SK-N-SH (cell line): ENCODE results near the gene PAPSS2. TPM values are rescaled to one million over a fixed set of nuclear protein-coding genes. Genes with fewer than 3 reads are reported as not detected.
"Not testable (repeated sequence)": the region's sequence is repeated elsewhere in the genome, so short reads cannot be mapped to it uniquely, and the experiment has no call there.

Experiments used
- CTCF ChIA-PET: fragments of 300-600, 350-600 bp; formaldehyde crosslinking; extraction: SDS; loops from one replicate; lab custom pipeline; 2021; lab: Yijun Ruan, JAX
- POLR2A ChIA-PET: fragments of 350-600 bp; sonication (Branson Sonifier 250); formaldehyde crosslinking; extraction: SDS; loops from one replicate; lab custom pipeline; 2020; ENCODE audit warnings: antibody characterized with exemption, inconsistent platforms; lab: Yijun Ruan, JAX
- DNase-seq: peaks from one replicate; pipeline ENCODE4 v3.0.0; 2012
- H2AFZ ChIP-seq: fragments of 200-600 bp; sonication (generic); 2 replicates; pipeline ENCODE4 v1.8.1; 2016; ENCODE audit warnings: antibody characterized with exemption, mild to moderate bottlenecking, low read depth
- H3F3A ChIP-seq: fragments of 200-600 bp; sonication (generic); replicated peaks from 2 replicates; pipeline ENCODE3; 2016; ENCODE audit warnings: antibody characterized with exemption, mild to moderate bottlenecking; ENCODE audit not compliant: insufficient read depth
- H3K27ac ChIP-seq, 2 experiments: fragments of 200-500 bp in 1 of 2; fragments of 200-600 bp in 1 of 2; sonication (Bioruptor generic) in 1 of 2; sonication (generic), shearing (Covaris generic) in 1 of 2; 2 replicates each; pipeline versions ENCODE4 v1.5.1 to v1.6.1; 2014 to 2016; ENCODE audit warnings: low read depth in 2 of 2, inconsistent platforms in 1 of 2, low read length in 1 of 2, mild to moderate bottlenecking in 1 of 2, mixed read lengths in 1 of 2
- H3K27me3 ChIP-seq: fragments of 200-600 bp; sonication (generic), shearing (Covaris generic); 2 replicates; pipeline ENCODE4 v1.6.1; 2016; ENCODE audit warnings: mixed run types; ENCODE audit not compliant: insufficient read depth
- H3K36me3 ChIP-seq, 2 experiments: fragments of 200-500 bp in 1 of 2; fragments of 200-600 bp in 1 of 2; sonication (Bioruptor generic) in 1 of 2; sonication (generic) in 1 of 2; replicated peaks in 1 of 2; 2 replicates each; pipeline versions ENCODE3 to v1.5.1; 2014 to 2016; ENCODE audit warnings: low read length in 1 of 2, mild to moderate bottlenecking in 1 of 2; ENCODE audit not compliant: insufficient read depth in 2 of 2, control insufficient read depth in 1 of 2
- H3K4me1 ChIP-seq, 2 experiments: fragments of 200-500 bp in 1 of 2; fragments of 200-600 bp in 1 of 2; sonication (Bioruptor generic) in 1 of 2; sonication (generic), shearing (Covaris generic) in 1 of 2; 2 replicates each; pipeline versions ENCODE4 v1.5.1 to v1.6.1; 2014 to 2016; ENCODE audit warnings: low read depth in 1 of 2, low read length in 1 of 2, mixed run types in 1 of 2; ENCODE audit not compliant: insufficient read depth in 2 of 2, control insufficient read depth in 1 of 2
- H3K4me2 ChIP-seq: fragments of 200-600 bp; sonication (generic), shearing (Covaris generic); 2 replicates; pipeline ENCODE4 v1.6.1; 2017; ENCODE audit warnings: mixed run types
- H3K4me3 ChIP-seq, 2 experiments: fragments of 200-500 bp in 1 of 2; fragments of 200-600 bp in 1 of 2; sonication (Bioruptor generic) in 1 of 2; sonication (generic), shearing (Covaris generic) in 1 of 2; 2 replicates each; pipeline versions ENCODE4 v1.5.1 to v1.8.1; 2014 to 2016; ENCODE audit warnings: low read depth in 2 of 2, inconsistent platforms in 1 of 2, low read length in 1 of 2, mild to moderate bottlenecking in 1 of 2, mixed read lengths in 1 of 2, moderate library complexity in 1 of 2
- H3K79me2 ChIP-seq: fragments of 200-600 bp; sonication (generic); 2 replicates; pipeline ENCODE4 v1.8.1; 2017; ENCODE audit warnings: mild to moderate bottlenecking; ENCODE audit not compliant: insufficient read depth
- H3K9ac ChIP-seq: fragments of 200-600 bp; sonication (generic); 2 replicates; pipeline ENCODE4 v1.6.1; 2017; ENCODE audit warnings: mixed run types
- H3K9me2 ChIP-seq: fragments of 200-600 bp; sonication (generic); 2 replicates; pipeline ENCODE4 v1.6.1; 2017; ENCODE audit warnings: mixed run types
- H3K9me3 ChIP-seq: fragments of 200-600 bp; sonication (generic); 2 replicates; pipeline ENCODE4 v1.6.1; 2017; ENCODE audit warnings: mixed run types, mild to moderate bottlenecking, moderate library complexity
- H4K20me1 ChIP-seq: fragments of 200-600 bp; sonication (generic); 2 replicates; pipeline ENCODE4 v1.6.1; 2017; ENCODE audit warnings: mild to moderate bottlenecking, mixed run types; ENCODE audit not compliant: insufficient read depth
- ELF1 ChIP-seq: IDR thresholded peaks from 2 replicates; pipeline ENCODE4 v1.4.0; 2012
- EP300 ChIP-seq, 2 experiments: IDR thresholded peaks; 2 replicates each; pipeline versions ENCODE4 v1.4.0 to v1.6.1; 2012; ENCODE audit warnings: borderline replicate concordance in 1 of 2, low read depth in 1 of 2, low read length in 1 of 2
- EZH2phosphoT487 ChIP-seq: fragments of 200-600 bp; sonication (generic); IDR thresholded peaks from 2 replicates; pipeline ENCODE4 v1.6.1; 2017; ENCODE audit warnings: low read depth, mixed run types, mild to moderate bottlenecking, antibody characterized with exemption, moderate library complexity, borderline replicate concordance
- FOXM1 ChIP-seq: IDR thresholded peaks from 2 replicates; pipeline ENCODE4 v1.4.0; 2012; ENCODE audit warnings: low read depth, mild to moderate bottlenecking
- GABPA ChIP-seq: IDR thresholded peaks from 2 replicates; pipeline ENCODE4 v1.4.0; 2012; ENCODE audit warnings: low read depth, mild to moderate bottlenecking
- GATA2 ChIP-seq: sonication (generic); formaldehyde crosslinking; IDR thresholded peaks from 2 replicates; pipeline ENCODE4 v1.5.0; 2020; ENCODE audit warnings: mild to moderate bottlenecking, missing genetic modification reagents
- JUND ChIP-seq: IDR thresholded peaks from 2 replicates; pipeline ENCODE4 v1.4.0; 2012
- NFIC ChIP-seq: IDR thresholded peaks from 2 replicates; pipeline ENCODE4 v1.4.0; 2012; ENCODE audit warnings: borderline replicate concordance
- RXRA ChIP-seq: IDR thresholded peaks from 2 replicates; pipeline ENCODE4 v1.4.0; 2012; ENCODE audit warnings: low read depth, mild to moderate bottlenecking, borderline replicate concordance
- SIN3A ChIP-seq: IDR thresholded peaks from 2 replicates; pipeline ENCODE4 v1.6.1; 2012; ENCODE audit warnings: low read depth, mild to moderate bottlenecking, low read length, moderate library complexity, borderline replicate concordance
- TAF1 ChIP-seq: IDR thresholded peaks from 2 replicates; pipeline ENCODE4 v1.6.1; 2012; ENCODE audit warnings: low read depth, mild to moderate bottlenecking, low read length, moderate library complexity, borderline replicate concordance
- USF2 ChIP-seq: fragments of 150-350 bp; IDR thresholded peaks from 2 replicates; pipeline ENCODE4 v1.6.1; 2017; ENCODE audit warnings: antibody characterized with exemption, low read length, low read depth, borderline replicate concordance
- WGBS: methylation state at CpG from one replicate; pipeline ENCODE4 v1.1.6; 2017; ENCODE audit warnings: low lambda C conversion rate; 5-methylcytosine and 5-hydroxymethylcytosine counted together
- polyA plus RNA-seq, 3 experiments: library from polyadenylated mRNA; depleted of rRNA; stranded (reverse); fragments of >200 nt; gene quantifications; 2 replicates each; pipeline ENCODE4 v1.2.3, GENCODE V29; 2012
- TF ChIP-seq, protein P1 (sequence below): fragments of 150-350 bp; IDR thresholded peaks from 2 replicates; pipeline ENCODE4 v1.6.1; 2016; ENCODE audit warnings: mild to moderate bottlenecking, low read depth, low read length
- TF ChIP-seq, protein P2 (sequence below): IDR thresholded peaks from 2 replicates; pipeline ENCODE4 v1.4.0; 2012; ENCODE audit warnings: low read depth, borderline replicate concordance
- TF ChIP-seq, protein P3 (sequence below): IDR thresholded peaks from 2 replicates; pipeline ENCODE4 v1.4.0; 2012; ENCODE audit warnings: low read depth, borderline replicate concordance
- TF ChIP-seq, protein P4 (sequence below): IDR thresholded peaks from 2 replicates; pipeline ENCODE4 v1.4.0; 2012; ENCODE audit warnings: low read depth

The PAPSS2 gene
- polyA plus RNA-seq, 1 of the 3 experiments (the other 2 are of a cell fraction) = 50.0 TPM

- TF ChIP-seq EZH2phosphoT487 = no peak
- TF ChIP-seq GABPA = no peak
- no peak for TF ChIP-seq JUND
- TF ChIP-seq NFIC = no peak
- no peak for TF ChIP-seq EP300 (IDR thresholded peaks at IDR 0.05; ENCODE audit: borderline replicate concordance in 1 of 2, low read depth in 1 of 2, low read length in 1 of 2)
These were observed 80.0 kb downstream of the PAPSS2 start (continued) for GRCh38 chr10:87739703-87740102.

- Histone ChIP-seq H3K27me3 (no peaks in the 10 kb centered on the region), H2AFZ (no peak overlapping the region), H3K4me2 (no peak overlapping the region), H3K4me3 (no peak overlapping the region), H4K20me1 (no peaks in the 10 kb centered on the region), H3K4me1 (no peaks in the 10 kb centered on the region), H3K36me3 (peaks cover under 1 to 33% of the 10 kb centered on the region in 2 experiments), H3K9me3 (no peaks in the 10 kb centered on the region), H3F3A (no peaks in the 10 kb centered on the region), H3K9ac (no peak overlapping the region), H3K79me2 (no peaks in the 10 kb centered on the region), H3K9me2 (no peaks in the 10 kb centered on the region), H3K27ac (no peak overlapping the region)
- TF ChIP-seq, protein P1, sequence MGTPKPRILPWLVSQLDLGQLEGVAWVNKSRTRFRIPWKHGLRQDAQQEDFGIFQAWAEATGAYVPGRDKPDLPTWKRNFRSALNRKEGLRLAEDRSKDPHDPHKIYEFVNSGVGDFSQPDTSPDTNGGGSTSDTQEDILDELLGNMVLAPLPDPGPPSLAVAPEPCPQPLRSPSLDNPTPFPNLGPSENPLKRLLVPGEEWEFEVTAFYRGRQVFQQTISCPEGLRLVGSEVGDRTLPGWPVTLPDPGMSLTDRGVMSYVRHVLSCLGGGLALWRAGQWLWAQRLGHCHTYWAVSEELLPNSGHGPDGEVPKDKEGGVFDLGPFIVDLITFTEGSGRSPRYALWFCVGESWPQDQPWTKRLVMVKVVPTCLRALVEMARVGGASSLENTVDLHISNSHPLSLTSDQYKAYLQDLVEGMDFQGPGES = no peak
- TF ChIP-seq USF2 (no peak), RXRA (no peak), SIN3A (no peak), FOXM1 (no peak), GATA2 (CRISPR knock-in tag) (no peak), ELF1 (no peak), EZH2phosphoT487 (no peak), TAF1 (no peak)
- TF ChIP-seq, protein P2, sequence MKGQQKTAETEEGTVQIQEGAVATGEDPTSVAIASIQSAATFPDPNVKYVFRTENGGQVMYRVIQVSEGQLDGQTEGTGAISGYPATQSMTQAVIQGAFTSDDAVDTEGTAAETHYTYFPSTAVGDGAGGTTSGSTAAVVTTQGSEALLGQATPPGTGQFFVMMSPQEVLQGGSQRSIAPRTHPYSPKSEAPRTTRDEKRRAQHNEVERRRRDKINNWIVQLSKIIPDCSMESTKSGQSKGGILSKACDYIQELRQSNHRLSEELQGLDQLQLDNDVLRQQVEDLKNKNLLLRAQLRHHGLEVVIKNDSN = no peak
- TF ChIP-seq, protein P3, sequence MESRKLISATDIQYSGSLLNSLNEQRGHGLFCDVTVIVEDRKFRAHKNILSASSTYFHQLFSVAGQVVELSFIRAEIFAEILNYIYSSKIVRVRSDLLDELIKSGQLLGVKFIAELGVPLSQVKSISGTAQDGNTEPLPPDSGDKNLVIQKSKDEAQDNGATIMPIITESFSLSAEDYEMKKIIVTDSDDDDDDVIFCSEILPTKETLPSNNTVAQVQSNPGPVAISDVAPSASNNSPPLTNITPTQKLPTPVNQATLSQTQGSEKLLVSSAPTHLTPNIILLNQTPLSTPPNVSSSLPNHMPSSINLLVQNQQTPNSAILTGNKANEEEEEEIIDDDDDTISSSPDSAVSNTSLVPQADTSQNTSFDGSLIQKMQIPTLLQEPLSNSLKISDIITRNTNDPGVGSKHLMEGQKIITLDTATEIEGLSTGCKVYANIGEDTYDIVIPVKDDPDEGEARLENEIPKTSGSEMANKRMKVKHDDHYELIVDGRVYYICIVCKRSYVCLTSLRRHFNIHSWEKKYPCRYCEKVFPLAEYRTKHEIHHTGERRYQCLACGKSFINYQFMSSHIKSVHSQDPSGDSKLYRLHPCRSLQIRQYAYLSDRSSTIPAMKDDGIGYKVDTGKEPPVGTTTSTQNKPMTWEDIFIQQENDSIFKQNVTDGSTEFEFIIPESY = no peak
- TF ChIP-seq, protein P4, sequence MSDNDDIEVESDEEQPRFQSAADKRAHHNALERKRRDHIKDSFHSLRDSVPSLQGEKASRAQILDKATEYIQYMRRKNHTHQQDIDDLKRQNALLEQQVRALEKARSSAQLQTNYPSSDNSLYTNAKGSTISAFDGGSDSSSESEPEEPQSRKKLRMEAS = no peak
- no peak for DNase-seq
- CTCF ChIA-PET = no interaction called here
- POLR2A ChIA-PET = no interaction called here
These were observed 80.6 kb downstream of the PAPSS2 start for GRCh38 chr10:87740254-87740655.

DNA sequence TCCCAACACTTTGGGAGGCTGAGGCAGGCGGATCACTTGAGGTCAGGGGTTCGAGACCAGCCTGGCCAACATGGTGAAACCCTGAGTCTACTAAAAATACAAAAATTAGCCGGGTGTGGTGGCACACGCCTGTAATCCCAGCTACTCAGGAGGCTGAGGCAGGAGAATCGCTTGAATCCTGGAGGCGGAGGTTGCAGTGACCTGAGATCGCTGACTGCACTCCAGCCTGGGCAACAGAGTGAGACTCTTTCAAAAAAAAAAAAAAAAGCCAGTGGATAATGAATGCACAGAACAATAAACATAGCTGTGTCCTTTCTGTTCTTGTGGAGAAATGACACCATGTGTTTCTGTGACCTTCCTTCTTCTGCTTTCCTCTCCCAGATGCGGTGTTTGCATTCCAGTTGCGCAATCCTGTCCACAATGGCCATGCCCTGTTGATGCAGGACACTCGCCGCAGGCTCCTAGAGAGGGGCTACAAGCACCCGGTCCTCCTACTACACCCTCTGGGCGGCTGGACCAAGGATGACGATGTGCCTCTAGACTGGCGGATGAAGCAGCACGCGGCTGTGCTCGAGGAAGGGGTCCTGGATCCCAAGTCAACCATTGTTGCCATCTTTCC, 83.4 kb downstream of the PAPSS2 start:
- H3K9me3 ChIP-seq, H3K27ac ChIP-seq, H4K20me1 ChIP-seq, H3K27me3 ChIP-seq, H3K9me2 ChIP-seq, H3K4me2 ChIP-seq, H3K4me1 ChIP-seq, DNase-seq, H3K79me2 ChIP-seq, H3F3A ChIP-seq, H3K4me3 ChIP-seq, H3K9ac ChIP-seq, H2AFZ ChIP-seq: not testable (repeated sequence)
- H3K36me3 ChIP-seq = peaks cover 6 to 60% of the 10 kb centered on the region in 2 experiments
- POLR2A ChIA-PET = interaction anchor here (0.6 kb wide), 1 partner anchor 227 kb away, joined by 3 read pairs; no protein-coding TSS in a partner anchor
- WGBS = 97% methylated on average over 12 of the region's 18 CpGs
- CTCF ChIA-PET = interaction anchor here (0.6 to 1.2 kb wide), 2 partner anchors 8 to 9 kb away, joined by 3 to 5 read pairs; no protein-coding TSS in a partner anchor
